Type B pancreatic cell (in vitro differentiated cells): ENCODE data around the gene RBM17. TPM values are rescaled to one million over a fixed set of nuclear protein-coding genes. Genes with fewer than 3 reads are reported as not detected.
A peak's percentile ranks its signal among the peaks of the same experiment; 100 is the strongest.

Source experiments
- DNase-seq: peaks from one replicate; pipeline ENCODE4 v3.0.0; 2021; ENCODE audit warnings: mixed read lengths; ENCODE audit not compliant: unreplicated experiment; ENCODE audit errors: extremely low spot score
- H3K27ac Mint-ChIP-seq: 2 replicates; pipeline ENCODE4 v1.8.0; 2021; ENCODE audit warnings: mild to moderate bottlenecking, mixed read lengths
- H3K27me3 Mint-ChIP-seq: 2 replicates; pipeline ENCODE4 v1.8.0; 2021; ENCODE audit warnings: mixed read lengths
- H3K36me3 Mint-ChIP-seq: 2 replicates; pipeline ENCODE4 v1.8.0; 2021; ENCODE audit warnings: mixed read lengths
- H3K4me1 Mint-ChIP-seq: one replicate; pipeline ENCODE4 v1.8.0; 2021; ENCODE audit warnings: mixed read lengths; ENCODE audit not compliant: unreplicated experiment
- H3K4me3 Mint-ChIP-seq: 2 replicates; pipeline ENCODE4 v1.8.0; 2021; ENCODE audit warnings: mild to moderate bottlenecking, mixed read lengths
- H3K9me3 Mint-ChIP-seq: 2 replicates; pipeline ENCODE4 v1.8.0; 2021; ENCODE audit warnings: mixed read lengths
- CTCF ChIP-seq: fragments of 200-600 bp; sonication (generic); conservative IDR thresholded peaks from 2 replicates; pipeline ENCODE4 v1.5.0; 2021; ENCODE audit warnings: antibody characterized with exemption, mild to moderate bottlenecking
- total RNA-seq: library from RNA; stranded (reverse); gene quantifications from 2 replicates; pipeline ENCODE4 v1.2.1, GENCODE V29; 2021; ENCODE audit warnings: low replicate concordance

The RBM17 gene
- total RNA-seq, 1 donor from 2014 or later = 105 TPM

GRCh38 chr10:6079044-6079443 is 9.8 kb upstream of the RBM17 start:
- Mint-ChIP-seq H3K27ac (no peak overlapping the region), H3K27me3 (peaks cover 49% of the 10 kb centered on the region), H3K4me1 (no peaks in the 10 kb centered on the region), H3K36me3 (no peaks in the 10 kb centered on the region), H3K4me3 (no peak overlapping the region), H3K9me3 (no peaks in the 10 kb centered on the region)
- no peak for TF ChIP-seq CTCF
- no peak for DNase-seq

DNA sequence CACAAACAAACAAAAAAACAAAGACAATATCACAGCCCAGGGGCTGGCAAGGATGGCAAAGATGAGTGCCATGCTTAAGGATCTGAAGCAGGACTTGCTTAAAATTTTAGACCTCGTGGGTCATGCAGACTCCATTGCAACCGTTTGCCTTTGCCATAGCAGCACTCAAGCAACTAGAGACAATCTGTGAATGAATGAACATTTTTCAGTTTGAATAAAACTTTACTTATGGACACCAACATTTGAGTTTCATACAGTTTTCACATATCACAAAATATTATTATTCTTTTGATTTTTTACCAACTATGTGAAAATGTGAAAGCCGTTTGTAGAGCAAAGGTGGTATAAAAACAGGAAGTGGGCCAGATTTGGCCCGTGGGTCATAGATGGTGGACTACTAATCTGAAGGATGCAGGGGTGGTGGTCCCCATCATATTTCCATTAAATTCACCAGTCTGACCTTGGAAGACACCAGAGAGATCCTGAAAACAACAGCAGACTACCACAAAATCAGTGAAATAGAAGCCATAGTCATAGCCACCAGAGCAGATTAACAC is 8.3 kb upstream of the RBM17 start:
- no peaks in the 10 kb centered on the region for H3K36me3 Mint-ChIP-seq
- no peaks in the 10 kb centered on the region for H3K4me1 Mint-ChIP-seq
- no peak for TF ChIP-seq CTCF
- DNase-seq = no peak
- H3K4me3 Mint-ChIP-seq = no peak overlapping the region
- no peak overlapping the region for H3K27ac Mint-ChIP-seq
- no peaks in the 10 kb centered on the region for H3K9me3 Mint-ChIP-seq
- peaks cover 37% of the 10 kb centered on the region for H3K27me3 Mint-ChIP-seq

DNA sequence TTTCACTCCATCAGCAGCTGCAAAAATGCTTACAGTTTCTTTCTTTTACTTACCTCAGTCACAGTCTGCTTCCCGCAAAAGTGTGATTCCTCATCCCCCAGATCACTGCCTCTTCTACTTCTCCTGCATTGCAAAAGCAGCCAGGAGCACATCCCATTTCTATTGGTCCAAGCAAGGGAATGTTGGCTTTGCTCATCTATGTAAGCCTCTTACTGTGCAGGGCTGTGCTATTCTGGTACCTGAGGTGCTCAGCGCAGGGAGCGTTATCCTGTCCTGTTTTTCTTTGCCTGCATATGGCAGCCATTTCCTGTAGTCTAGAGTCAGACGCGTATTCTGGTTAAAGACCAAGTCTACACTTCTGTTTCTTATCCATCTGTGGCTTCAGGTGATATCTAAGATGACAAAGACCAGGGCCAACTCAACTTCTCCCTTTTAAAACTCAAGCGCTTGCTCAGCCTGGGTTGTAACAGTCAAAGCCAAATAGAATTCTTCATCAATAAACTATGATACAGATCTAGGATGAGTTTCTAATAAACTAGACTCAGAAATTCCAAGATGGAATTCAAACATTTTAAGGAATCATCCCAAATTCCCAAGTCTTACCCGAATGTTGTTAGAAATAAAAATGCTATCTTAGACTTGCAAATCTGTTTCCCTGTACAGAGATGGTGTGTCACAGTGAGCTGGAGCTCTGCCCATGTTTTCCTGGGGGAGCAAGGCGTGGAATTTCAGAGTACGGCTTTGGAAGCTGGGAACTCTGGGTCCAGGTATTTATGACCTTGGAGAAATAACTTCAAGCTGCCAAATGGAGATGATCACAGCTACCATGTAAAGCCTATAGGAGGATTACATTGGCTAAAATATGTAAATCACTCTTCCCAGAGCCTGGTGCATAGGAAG is 6.1 kb upstream of the RBM17 start:
- Mint-ChIP-seq H3K9me3 (no peaks in the 10 kb centered on the region), H3K4me1 (peaks cover 4% of the 10 kb centered on the region), H3K27ac (no peak overlapping the region), H3K36me3 (no peaks in the 10 kb centered on the region), H3K4me3 (no peak overlapping the region), H3K27me3 (peaks cover 27% of the 10 kb centered on the region)
- no peak for DNase-seq
- TF ChIP-seq CTCF = no peak

- H3K36me3 Mint-ChIP-seq = no peaks in the 10 kb centered on the region
- no peak overlapping the region for H3K27ac Mint-ChIP-seq
- H3K4me1 Mint-ChIP-seq = peaks cover 4% of the 10 kb centered on the region
- no peaks in the 10 kb centered on the region for H3K9me3 Mint-ChIP-seq
- DNase-seq = no peak
- no peak overlapping the region for H3K4me3 Mint-ChIP-seq
- H3K27me3 Mint-ChIP-seq = peaks cover 31% of the 10 kb centered on the region
- TF ChIP-seq CTCF = no peak
These were observed 5.0 kb upstream of the RBM17 start for GRCh38 chr10:6083523-6084475.

- DNase-seq = peak; percentile 80
- no peaks in the 10 kb centered on the region for H3K9me3 Mint-ChIP-seq
- peaks cover 30% of the 10 kb centered on the region for H3K27me3 Mint-ChIP-seq
- peaks cover 21% of the 10 kb centered on the region for H3K4me1 Mint-ChIP-seq
- peak; percentile 82 for TF ChIP-seq CTCF
- H3K4me3 Mint-ChIP-seq = no peak overlapping the region
- H3K27ac Mint-ChIP-seq = peak overlapping the region; percentile 1
- H3K36me3 Mint-ChIP-seq = peaks cover 3% of the 10 kb centered on the region
These were observed 2.2 kb upstream of the RBM17 start for GRCh38 chr10:6086375-6087233.
